ENCODE results near the gene COL25A1.

DNA sequence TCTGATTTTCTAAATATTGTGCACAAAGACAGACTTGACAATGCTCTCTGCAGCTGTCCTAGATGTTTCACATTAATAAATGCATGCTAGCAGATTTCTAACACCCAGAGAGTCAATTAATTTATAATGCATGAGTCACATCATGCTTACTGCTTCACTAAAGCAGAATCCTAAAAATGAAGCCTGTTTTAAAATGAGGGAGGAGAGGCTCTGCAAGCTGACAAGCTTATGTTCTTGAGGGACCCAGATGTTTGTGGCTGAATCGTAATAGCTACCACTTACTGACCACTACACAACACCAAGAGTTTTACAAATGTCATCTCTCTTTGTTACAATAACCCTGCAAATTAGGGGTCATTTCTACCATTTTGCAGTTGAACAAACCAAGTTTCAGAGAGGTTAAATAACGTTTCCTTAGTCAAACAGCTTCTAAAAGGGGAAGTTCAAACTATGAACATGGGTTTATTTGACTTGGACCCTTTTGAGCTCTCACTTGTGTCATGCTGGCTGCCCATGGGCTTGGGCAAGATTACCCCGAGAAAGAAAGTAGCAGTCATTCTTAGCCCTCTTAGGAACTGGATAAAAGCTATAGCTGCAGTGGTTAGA, 276.9 kb downstream of the COL25A1 start:
- TF ChIP-seq POLR2A (IDR thresholded peaks at IDR 0.05; ENCODE audit: extremely low read depth, insufficient read length): no peak
- TF ChIP-seq, protein P1, sequence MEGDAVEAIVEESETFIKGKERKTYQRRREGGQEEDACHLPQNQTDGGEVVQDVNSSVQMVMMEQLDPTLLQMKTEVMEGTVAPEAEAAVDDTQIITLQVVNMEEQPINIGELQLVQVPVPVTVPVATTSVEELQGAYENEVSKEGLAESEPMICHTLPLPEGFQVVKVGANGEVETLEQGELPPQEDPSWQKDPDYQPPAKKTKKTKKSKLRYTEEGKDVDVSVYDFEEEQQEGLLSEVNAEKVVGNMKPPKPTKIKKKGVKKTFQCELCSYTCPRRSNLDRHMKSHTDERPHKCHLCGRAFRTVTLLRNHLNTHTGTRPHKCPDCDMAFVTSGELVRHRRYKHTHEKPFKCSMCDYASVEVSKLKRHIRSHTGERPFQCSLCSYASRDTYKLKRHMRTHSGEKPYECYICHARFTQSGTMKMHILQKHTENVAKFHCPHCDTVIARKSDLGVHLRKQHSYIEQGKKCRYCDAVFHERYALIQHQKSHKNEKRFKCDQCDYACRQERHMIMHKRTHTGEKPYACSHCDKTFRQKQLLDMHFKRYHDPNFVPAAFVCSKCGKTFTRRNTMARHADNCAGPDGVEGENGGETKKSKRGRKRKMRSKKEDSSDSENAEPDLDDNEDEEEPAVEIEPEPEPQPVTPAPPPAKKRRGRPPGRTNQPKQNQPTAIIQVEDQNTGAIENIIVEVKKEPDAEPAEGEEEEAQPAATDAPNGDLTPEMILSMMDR (IDR thresholded peaks at IDR 0.05; ENCODE audit: low read depth, low read length): no peak
- TF ChIP-seq, protein P2, sequence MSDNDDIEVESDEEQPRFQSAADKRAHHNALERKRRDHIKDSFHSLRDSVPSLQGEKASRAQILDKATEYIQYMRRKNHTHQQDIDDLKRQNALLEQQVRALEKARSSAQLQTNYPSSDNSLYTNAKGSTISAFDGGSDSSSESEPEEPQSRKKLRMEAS (IDR thresholded peaks at IDR 0.05; ENCODE audit: low read depth, low read length): no peak
- TF ChIP-seq MYC (IDR thresholded peaks at IDR 0.05; ENCODE audit: low read depth, low read length): no peak

Data from NB4 (cell line).